Calu3 (cell line): ENCODE measurements around the gene LY6G5C. TPM values are rescaled to one million over a fixed set of nuclear protein-coding genes. Genes with fewer than 3 reads are reported as not detected.

ENCODE experiments used
- BruUV-seq: library from RNA; stranded (reverse); fragments of 400-500 nt; replicated peaks from 2 replicates; lab custom pipeline; 2021; lab: Mats Ljungman, UMichigan
- CTCF ChIA-PET: fragments of 300-600 bp; sonication (Branson Sonifier 250); formaldehyde crosslinking; loops from one replicate; lab custom pipeline; 2022; ENCODE audit warnings: antibody characterized with exemption; lab: Charles Lee
- DNase-seq: peaks from one replicate; pipeline ENCODE4 v3.0.0; 2022
- H3K27ac Mint-ChIP-seq: one replicate; pipeline ENCODE4 v1.8.0; 2022; ENCODE audit warnings: mixed read lengths; ENCODE audit not compliant: unreplicated experiment
- H3K27me3 Mint-ChIP-seq: one replicate; pipeline ENCODE4 v1.8.0; 2022; ENCODE audit warnings: mixed read lengths; ENCODE audit not compliant: unreplicated experiment
- H3K36me3 Mint-ChIP-seq: one replicate; pipeline ENCODE4 v1.8.0; 2022; ENCODE audit warnings: mild to moderate bottlenecking, moderate library complexity, mixed read lengths; ENCODE audit not compliant: insufficient read depth, unreplicated experiment
- H3K4me1 Mint-ChIP-seq: one replicate; pipeline ENCODE4 v1.8.0; 2022; ENCODE audit warnings: mild to moderate bottlenecking, low read depth, mixed read lengths; ENCODE audit not compliant: unreplicated experiment
- H3K4me3 Mint-ChIP-seq: one replicate; pipeline ENCODE4 v1.8.0; 2022; ENCODE audit warnings: mild to moderate bottlenecking, low read depth, moderate library complexity, mixed read lengths; ENCODE audit not compliant: unreplicated experiment
- H3K9me3 Mint-ChIP-seq: one replicate; pipeline ENCODE4 v1.8.0; 2022; ENCODE audit warnings: low read depth, mixed read lengths; ENCODE audit not compliant: unreplicated experiment
- CTCF ChIP-seq: fragments of 200-600 bp; IDR thresholded peaks from one replicate; pipeline ENCODE4 v1.8.0; 2022; ENCODE audit warnings: antibody characterized with exemption; ENCODE audit not compliant: unreplicated experiment
- intact Hi-C: fragments of 100-400 bp; cut with micrococcal nuclease; formaldehyde crosslinking; loops from one replicate; pipeline ENCODE4 v1.10.0; 2022; ENCODE audit not compliant: unreplicated experiment
- total RNA-seq: library from RNA; stranded (reverse); gene quantifications from 2 replicates; pipeline ENCODE4 v1.2.3, GENCODE V29; 2022

Gene LY6G5C
- total RNA-seq, 1 experiment from 2014 or later: 4.9 TPM

GRCh38 chr6:31636698-31637596, 43.9 kb downstream of the LY6G5C start:
- Mint-ChIP-seq H3K4me1 (no peaks in the 10 kb centered on the region), H3K9me3 (no peaks in the 10 kb centered on the region), H3K4me3 (no peak overlapping the region), H3K27ac (peak overlapping the region; percentile 11), H3K27me3 (no peaks in the 10 kb centered on the region), H3K36me3 (peaks cover 92% of the 10 kb centered on the region)
- CTCF ChIA-PET: interaction anchor here (2.0 kb wide), 1 partner anchor 15 kb away, joined by 6 read pairs; the partner anchor contains the start of gene PRRC2A
- no peak for DNase-seq
- no peak for TF ChIP-seq CTCF
- TSS peak; percentile 24 for BruUV-seq
- intact Hi-C loops: no loop called here

GRCh38 chr6:31634969-31635575, 45.8 kb downstream of the LY6G5C start:
- no peaks in the 10 kb centered on the region for H3K4me1 Mint-ChIP-seq
- no TSS peak for BruUV-seq
- DNase-seq: no peak
- TF ChIP-seq CTCF: no peak
- intact Hi-C loops: no loop called here
- H3K27me3 Mint-ChIP-seq: no peaks in the 10 kb centered on the region
- H3K27ac Mint-ChIP-seq: no peak overlapping the region
- CTCF ChIA-PET: no interaction called here
- H3K9me3 Mint-ChIP-seq: no peaks in the 10 kb centered on the region
- H3K36me3 Mint-ChIP-seq: peaks cover 100% of the 10 kb centered on the region
- H3K4me3 Mint-ChIP-seq: no peak overlapping the region

- intact Hi-C loops: no loop called here
- H3K27me3 Mint-ChIP-seq: no peaks in the 10 kb centered on the region
- no peaks in the 10 kb centered on the region for H3K9me3 Mint-ChIP-seq
- H3K27ac Mint-ChIP-seq: no peak overlapping the region
- no peak for DNase-seq
- no peak overlapping the region for H3K4me3 Mint-ChIP-seq
- no peaks in the 10 kb centered on the region for H3K4me1 Mint-ChIP-seq
- peaks cover 100% of the 10 kb centered on the region for H3K36me3 Mint-ChIP-seq
- CTCF ChIA-PET: interaction anchor here (0.5 to 0.6 kb wide), 2 partner anchors 14 to 20 kb away, joined by 5 to 6 read pairs; no protein-coding TSS in a partner anchor
- no peak for TF ChIP-seq CTCF
- no TSS peak for BruUV-seq
These were observed 46.7 kb downstream of the LY6G5C start for GRCh38 chr6:31634131-31634530.

DNA sequence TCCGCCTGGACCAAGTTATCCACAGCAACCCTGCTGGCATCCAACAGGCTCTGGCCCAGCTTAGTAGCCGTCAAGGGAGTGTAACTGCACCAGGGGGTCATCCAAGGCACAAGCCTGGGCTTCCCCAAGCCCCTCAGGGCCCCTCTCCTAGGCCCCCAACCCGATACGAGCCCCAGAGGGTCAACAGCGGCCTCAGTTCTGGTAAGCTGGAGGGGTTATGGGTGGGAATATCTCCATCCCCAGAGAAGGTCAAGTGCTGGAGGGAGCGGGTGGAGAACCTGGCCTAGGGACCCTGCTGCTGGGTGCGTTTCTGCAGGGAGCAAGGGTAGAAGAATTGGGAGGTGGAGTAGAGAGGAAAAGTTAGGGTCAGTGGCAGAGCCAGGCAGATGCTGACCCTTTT, 47.4 kb downstream of the LY6G5C start:
- no peaks in the 10 kb centered on the region for H3K9me3 Mint-ChIP-seq
- no peak overlapping the region for H3K4me3 Mint-ChIP-seq
- intact Hi-C loops: no loop called here
- TF ChIP-seq CTCF: no peak
- H3K36me3 Mint-ChIP-seq: peaks cover 100% of the 10 kb centered on the region
- no peaks in the 10 kb centered on the region for H3K27me3 Mint-ChIP-seq
- peak overlapping the region; percentile 45 for H3K27ac Mint-ChIP-seq
- CTCF ChIA-PET: no interaction called here
- no peaks in the 10 kb centered on the region for H3K4me1 Mint-ChIP-seq
- BruUV-seq: no TSS peak
- no peak for DNase-seq
